GM12875 (cell line): ENCODE results near the gene SYT6.

Experiments used
- H3K4me3 ChIP-seq: one replicate; pipeline ENCODE4 v1.5.1; 2011; ENCODE audit warnings: low read depth, low read length, control low read depth
- CTCF ChIP-seq: IDR thresholded peaks from 2 replicates; pipeline ENCODE4 v1.5.1; 2011; ENCODE audit warnings: low read depth, mild to moderate bottlenecking, control low read depth, inconsistent platforms, low read length, moderate library complexity, borderline replicate concordance; ENCODE audit not compliant: insufficient read depth

The SYT6 gene

GRCh38 chr1:114080511-114081436, 72.9 kb downstream of the SYT6 start:
- H3K4me3 ChIP-seq = no peak overlapping the region
- no peak for TF ChIP-seq CTCF

GRCh38 chr1:114079596-114080190, 74.0 kb downstream of the SYT6 start:
- no peak overlapping the region for H3K4me3 ChIP-seq
- TF ChIP-seq CTCF = no peak

DNA sequence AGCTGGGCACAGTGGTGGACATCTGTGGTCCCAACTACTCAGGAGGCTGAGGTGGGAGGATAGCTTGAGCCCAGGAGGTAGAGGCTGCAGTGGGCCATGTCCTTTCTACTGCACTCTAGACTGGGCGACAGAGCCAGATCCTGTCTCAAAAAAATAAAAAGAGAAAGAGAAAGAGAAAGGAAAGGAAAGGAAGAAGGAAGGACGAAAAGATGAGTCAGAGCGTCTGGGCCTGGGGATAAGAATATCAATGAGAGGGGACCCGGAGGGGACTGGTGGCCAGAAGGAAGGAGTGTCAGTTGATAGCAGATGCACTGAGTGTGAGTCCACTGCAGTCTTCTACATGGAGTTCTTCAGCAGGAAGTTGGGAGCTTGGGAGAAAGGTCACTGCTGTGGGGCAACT, 75.6 kb downstream of the SYT6 start:
- no peak for TF ChIP-seq CTCF
- H3K4me3 ChIP-seq = no peak overlapping the region

- no peak for TF ChIP-seq CTCF
- H3K4me3 ChIP-seq = no peak overlapping the region
These were observed 76.5 kb downstream of the SYT6 start for GRCh38 chr1:114077188-114077587.

DNA sequence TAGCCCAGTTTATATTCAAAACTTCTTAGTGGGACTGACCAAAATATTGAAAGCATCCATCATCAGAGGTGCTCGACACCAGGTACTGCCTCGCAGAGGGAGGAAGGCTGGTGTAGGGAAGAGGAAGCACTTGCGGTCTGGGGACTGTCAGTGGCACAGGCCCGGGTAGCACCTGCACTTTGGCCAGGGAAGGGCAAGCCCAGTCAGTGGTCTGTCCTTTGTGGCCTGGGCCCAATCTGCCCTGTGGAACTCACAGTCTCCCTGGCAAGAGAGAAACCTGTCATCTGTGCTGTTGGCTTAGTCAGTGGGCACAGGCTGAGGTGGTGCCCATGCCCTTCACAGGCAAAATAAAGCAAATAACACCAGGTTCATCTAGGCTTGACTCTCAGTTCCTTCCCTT, 77.4 kb downstream of the SYT6 start:
- no peak for TF ChIP-seq CTCF
- no peak overlapping the region for H3K4me3 ChIP-seq

- H3K4me3 ChIP-seq = no peak overlapping the region
- no peak for TF ChIP-seq CTCF
These were observed 78.0 kb downstream of the SYT6 start for GRCh38 chr1:114075546-114076242.
